PC-9 (cell line): ENCODE data around the gene TMEM17.

Experiments used
- CTCF ChIP-seq: fragments of 200-600 bp; sonication (generic); conservative IDR thresholded peaks from 2 replicates; pipeline ENCODE4 v1.6.1; 2017; ENCODE audit warnings: mixed run types, antibody characterized with exemption, mild to moderate bottlenecking, moderate library complexity
- EZH2 ChIP-seq: fragments of 200-600 bp; sonication (generic); IDR thresholded peaks from 2 replicates; pipeline ENCODE4 v1.8.0; 2017; ENCODE audit warnings: antibody characterized with exemption, low read depth

DNA sequence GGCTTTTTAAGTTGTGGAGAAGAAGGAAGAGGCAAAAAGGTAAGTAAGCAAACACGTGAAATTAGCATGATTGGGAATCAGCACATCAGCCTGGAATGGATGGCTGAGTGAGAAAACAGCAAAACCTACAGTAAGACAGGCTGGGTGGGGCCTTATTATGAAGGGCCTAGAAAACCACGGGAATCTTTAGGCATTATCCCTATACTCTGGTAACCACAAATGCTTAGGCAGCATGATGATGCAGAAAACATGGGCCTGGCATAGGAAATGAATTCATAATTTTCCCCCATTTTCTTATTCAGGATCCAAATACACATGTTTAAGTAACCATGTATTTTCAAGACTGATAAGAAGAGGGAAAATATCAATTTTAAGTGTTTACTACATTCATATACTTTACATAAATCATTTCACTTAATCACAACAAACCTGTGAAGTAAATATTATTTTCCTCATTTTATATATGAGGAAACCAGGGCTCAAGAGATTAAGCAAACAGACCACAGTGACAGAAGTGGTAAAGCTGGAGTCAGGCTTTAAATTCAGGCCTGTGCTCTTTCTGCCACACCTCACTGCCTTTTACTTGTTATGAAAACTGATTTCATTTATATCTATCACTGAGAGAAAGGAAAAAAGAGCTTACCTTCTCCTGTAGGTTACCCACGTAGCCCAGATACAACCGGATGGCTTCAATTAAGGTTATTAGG, 4.0 kb downstream of the TMEM17 start:
- TF ChIP-seq EZH2 (no peak), CTCF (no peak)
